ENCODE measurements around the gene TXNRD1. TPM values are rescaled to one million over a fixed set of nuclear protein-coding genes. Genes with fewer than 3 reads are reported as not detected.

TXNRD1 gene
- total RNA-seq, 2 donors from 2014 or later = 110 to 129 TPM

DNA sequence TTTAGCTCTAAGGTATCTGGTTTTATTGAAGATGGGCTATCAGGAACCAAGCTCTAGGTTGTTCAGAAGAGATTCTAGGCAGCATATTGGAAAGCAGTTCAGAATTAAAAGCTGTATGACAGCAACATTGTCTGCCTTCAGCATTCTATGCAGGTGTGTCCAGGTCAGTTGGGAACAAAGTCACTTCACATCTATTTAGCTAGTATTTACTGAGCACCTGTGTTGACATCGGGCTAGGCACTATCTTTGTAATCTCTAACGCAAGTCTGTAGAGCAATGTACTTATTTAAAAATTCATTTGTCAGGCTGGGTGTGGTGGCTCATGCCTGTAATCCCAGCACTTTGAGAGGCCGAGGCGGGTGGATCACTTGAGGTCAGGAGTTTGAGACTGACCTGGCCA, 81.1 kb downstream of the TXNRD1 start:
- Histone ChIP-seq H3K27me3 (no peaks in the 10 kb centered on the region), H3K36me3 (no peaks in the 10 kb centered on the region), H3K9ac (ENCODE audit: low read depth in 2 of 2, low read length in 2 of 2) (no peak overlapping the region), H3K4me1 (peaks cover 10% of the 10 kb centered on the region), H3K4me3 (no peak overlapping the region), H3K27ac (no peak overlapping the region), H3K9me3 (no peaks in the 10 kb centered on the region)
- TF ChIP-seq, protein P1, sequence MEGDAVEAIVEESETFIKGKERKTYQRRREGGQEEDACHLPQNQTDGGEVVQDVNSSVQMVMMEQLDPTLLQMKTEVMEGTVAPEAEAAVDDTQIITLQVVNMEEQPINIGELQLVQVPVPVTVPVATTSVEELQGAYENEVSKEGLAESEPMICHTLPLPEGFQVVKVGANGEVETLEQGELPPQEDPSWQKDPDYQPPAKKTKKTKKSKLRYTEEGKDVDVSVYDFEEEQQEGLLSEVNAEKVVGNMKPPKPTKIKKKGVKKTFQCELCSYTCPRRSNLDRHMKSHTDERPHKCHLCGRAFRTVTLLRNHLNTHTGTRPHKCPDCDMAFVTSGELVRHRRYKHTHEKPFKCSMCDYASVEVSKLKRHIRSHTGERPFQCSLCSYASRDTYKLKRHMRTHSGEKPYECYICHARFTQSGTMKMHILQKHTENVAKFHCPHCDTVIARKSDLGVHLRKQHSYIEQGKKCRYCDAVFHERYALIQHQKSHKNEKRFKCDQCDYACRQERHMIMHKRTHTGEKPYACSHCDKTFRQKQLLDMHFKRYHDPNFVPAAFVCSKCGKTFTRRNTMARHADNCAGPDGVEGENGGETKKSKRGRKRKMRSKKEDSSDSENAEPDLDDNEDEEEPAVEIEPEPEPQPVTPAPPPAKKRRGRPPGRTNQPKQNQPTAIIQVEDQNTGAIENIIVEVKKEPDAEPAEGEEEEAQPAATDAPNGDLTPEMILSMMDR (IDR thresholded peaks at IDR 0.05) = no peak
- DNase-seq = no peak
- intact Hi-C loops (cut with DNase I) = loop anchor here (5.0 kb wide), 1 partner anchor 79 kb away; the partner anchor contains the start of gene TXNRD1

DNA sequence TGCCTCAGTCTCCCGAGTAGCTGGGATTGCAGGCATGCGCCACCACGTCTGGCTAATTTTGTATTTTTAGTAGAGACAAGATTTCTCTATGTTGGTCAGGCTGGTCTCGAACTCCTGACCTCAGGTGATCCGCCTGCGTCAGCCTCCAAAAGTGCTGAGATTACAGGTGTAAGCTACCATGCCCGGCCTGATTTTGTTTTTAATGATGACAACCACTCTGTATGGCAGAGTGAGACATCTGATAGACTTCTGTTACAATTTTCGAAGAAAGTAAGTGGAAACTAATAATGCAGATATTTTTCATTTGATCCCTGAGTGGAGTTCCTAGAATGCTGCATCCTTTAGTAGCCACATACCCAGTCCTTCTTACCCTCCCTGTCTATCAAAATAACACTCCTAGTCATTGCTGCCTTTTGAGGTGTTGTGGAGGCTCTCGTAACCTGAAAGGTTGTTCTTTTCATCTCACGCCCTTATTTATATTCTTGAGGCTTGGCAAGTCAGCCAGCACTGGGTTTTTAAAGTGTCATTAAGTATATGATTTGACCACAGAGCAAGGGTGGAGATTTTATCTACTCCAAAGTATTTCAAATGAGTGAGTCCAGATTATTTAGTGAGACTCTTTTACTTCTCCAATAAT, 82.0 kb downstream of the TXNRD1 start:
- Histone ChIP-seq H3K4me1 (peaks cover 10% of the 10 kb centered on the region), H3K27ac (no peak overlapping the region), H3K9me3 (no peaks in the 10 kb centered on the region), H3K36me3 (no peaks in the 10 kb centered on the region), H3K27me3 (no peaks in the 10 kb centered on the region), H3K4me3 (no peak overlapping the region), H3K9ac (ENCODE audit: low read depth in 2 of 2, low read length in 2 of 2) (no peak overlapping the region)
- TF ChIP-seq, protein P1 (IDR thresholded peaks at IDR 0.05) = no peak
- no peak for DNase-seq
- intact Hi-C loops (cut with DNase I) = loop anchor here (5.0 kb wide), 1 partner anchor 80 kb away; the partner anchor contains the start of gene TXNRD1

DNA sequence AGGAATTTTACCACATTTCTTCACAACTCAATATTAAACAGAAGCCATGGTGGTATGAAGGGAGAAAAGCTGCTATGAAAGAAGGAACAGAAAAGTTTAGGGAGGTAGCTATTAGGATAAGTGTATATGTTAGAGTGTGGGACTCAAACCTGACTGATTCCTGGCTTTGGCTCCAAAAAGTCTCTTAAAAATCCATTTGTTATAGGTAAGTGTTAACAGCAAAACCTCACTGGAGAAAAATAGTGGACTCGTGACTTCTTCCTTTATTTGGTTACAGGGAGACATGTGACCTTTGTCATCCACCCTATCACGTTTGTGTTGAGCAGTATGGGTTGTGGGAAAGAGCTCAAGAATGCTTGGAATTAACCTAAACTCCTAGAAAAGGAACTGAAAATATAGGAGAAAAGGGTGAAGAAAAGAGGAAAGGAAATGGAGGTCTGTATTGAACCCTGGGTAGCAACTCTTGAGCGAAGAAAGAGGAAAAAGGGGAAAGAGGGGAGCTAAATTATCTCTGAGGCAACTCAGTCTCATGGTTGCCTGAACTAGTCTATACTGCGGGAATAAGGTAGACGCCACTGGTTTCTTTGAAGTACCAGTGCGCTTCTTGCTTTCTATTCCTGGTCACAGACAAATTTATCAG, 84.4 kb downstream of the TXNRD1 start:
- TF ChIP-seq, protein P1 (IDR thresholded peaks at IDR 0.05) = no peak
- H3K27me3 ChIP-seq = no peaks in the 10 kb centered on the region
- H3K9me3 ChIP-seq = no peaks in the 10 kb centered on the region
- no peak overlapping the region for H3K4me3 ChIP-seq
- no peak for DNase-seq
- H3K36me3 ChIP-seq = no peaks in the 10 kb centered on the region
- peaks cover 13% of the 10 kb centered on the region for H3K4me1 ChIP-seq
- H3K27ac ChIP-seq = no peak overlapping the region
- H3K9ac ChIP-seq (ENCODE audit: low read depth in 2 of 2, low read length in 2 of 2) = no peak overlapping the region
- intact Hi-C loops (cut with DNase I) = loop anchor here (5.0 to 10.0 kb wide), 2 partner anchors 55 to 83 kb away; partner anchors contain the start of gene TXNRD1

DNA sequence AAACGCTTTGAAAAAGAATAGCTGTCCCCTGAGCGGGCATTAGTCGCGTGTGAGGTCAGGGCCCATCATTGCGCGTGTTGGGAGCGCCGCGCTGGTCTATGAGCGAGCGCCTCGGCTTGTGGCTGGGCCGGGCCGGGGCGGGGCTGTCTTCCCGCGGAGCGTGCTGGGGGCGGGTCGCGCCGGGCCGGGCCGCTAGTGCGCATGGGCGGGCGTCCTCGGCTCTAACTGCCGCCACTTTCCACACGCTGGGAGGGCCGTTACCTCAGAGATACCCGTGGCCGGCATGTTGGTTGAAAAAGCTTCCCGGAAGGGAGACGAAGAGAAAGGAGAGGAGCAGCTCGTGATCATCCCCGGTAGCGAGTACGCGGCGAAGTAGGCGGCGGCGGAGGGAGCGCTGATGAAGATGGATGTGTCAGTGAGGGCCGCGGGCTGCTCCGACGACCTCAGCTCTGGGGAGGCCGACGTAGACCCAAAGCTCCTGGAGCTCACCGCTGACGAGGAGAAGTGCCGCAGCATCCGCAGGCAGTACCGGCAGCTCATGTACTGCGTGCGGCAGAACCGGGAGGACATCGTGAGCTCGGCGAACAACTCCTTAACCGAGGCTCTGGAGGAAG, 88.1 kb downstream of the TXNRD1 start, which contains the start of gene EID3:
EID3 (plus strand) TSS at position 202 of the 614 bp plus-strand sequence; CDS start at position 398, 196 bp downstream.
- TF ChIP-seq, protein P1 (IDR thresholded peaks at IDR 0.05) = no peak
- H3K4me1 ChIP-seq = peaks cover 3% of the 10 kb centered on the region

DNA sequence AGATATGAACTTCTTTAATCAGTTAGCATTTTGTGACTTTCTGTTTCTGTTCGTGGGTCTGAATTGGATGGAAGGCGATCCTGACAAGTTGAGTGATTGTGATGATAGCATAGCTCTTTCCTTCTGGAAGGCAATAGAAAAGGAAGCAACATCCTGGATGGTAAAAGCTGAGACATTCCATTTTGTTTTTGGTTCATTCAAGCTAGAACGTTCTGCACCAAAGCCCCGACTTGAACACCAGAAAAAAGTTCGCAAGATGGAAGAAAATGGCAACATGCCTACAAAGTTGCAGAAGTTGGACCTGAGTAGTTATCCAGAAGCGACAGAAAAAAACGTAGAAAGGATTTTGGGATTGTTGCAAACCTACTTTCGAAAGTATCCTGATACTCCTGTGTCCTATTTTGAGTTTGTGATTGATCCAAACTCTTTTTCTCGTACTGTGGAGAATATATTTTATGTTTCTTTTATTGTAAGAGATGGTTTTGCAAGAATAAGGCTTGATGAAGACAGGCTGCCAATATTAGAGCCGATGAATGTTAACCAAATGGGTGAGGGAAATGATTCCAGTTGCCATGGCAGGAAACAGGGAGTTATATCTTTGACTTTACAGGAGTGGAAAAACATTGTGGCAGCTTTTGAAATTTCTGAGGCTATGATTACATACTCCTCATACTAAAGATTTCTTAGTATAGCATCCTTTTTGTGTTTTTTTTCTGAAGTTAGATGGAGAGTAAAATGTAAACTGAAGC, 88.9 kb downstream of the TXNRD1 start:
- no peak for DNase-seq
- no peaks in the 10 kb centered on the region for H3K27me3 ChIP-seq
- H3K27ac ChIP-seq = peak overlapping the region; percentile 51
- no peak overlapping the region for H3K9ac ChIP-seq (ENCODE audit: low read depth in 2 of 2, low read length in 2 of 2)
- TF ChIP-seq, protein P1 (IDR thresholded peaks at IDR 0.05) = no peak
- H3K4me3 ChIP-seq = peak overlapping the region; percentile 34
- H3K36me3 ChIP-seq = no peaks in the 10 kb centered on the region
- H3K9me3 ChIP-seq = no peaks in the 10 kb centered on the region
- peaks cover 3% of the 10 kb centered on the region for H3K4me1 ChIP-seq
- intact Hi-C loops (cut with DNase I) = loop anchor here (10.0 kb wide), 1 partner anchor 50 kb away; no protein-coding TSS in a partner anchor

More for the DNA sequence above, 88.1 kb downstream of the TXNRD1 start, which contains the start of gene EID3:
- Histone ChIP-seq H3K27ac (peak within 1 kb of the TSS; percentile 51), H3K9me3 (no peaks in the 10 kb centered on the region), H3K27me3 (no peaks in the 10 kb centered on the region), H3K9ac (ENCODE audit: low read depth in 2 of 2, low read length in 2 of 2) (peak within 1 kb of the TSS; percentile 40 to 69), H3K36me3 (no peaks in the 10 kb centered on the region), H3K4me3 (peak within 1 kb of the TSS; percentile 34)
- DNase-seq = peak; percentile 89
- intact Hi-C loops (cut with DNase I) = loop anchor here (10.0 kb wide), 1 partner anchor 51 kb away; no protein-coding TSS in a partner anchor
